Spleen (tissue), 11 donors: Measurements from ENCODE around the gene ATP2C2. TPM values are rescaled to one million over a fixed set of nuclear protein-coding genes. Genes with fewer than 3 reads are reported as not detected.
"Not testable (repeated sequence)": the region's sequence is repeated elsewhere in the genome, so short reads cannot be mapped to it uniquely, and the experiment has no call there.

ENCODE experiments used
- DNase-seq: peaks from one replicate; pipeline ENCODE4 v3.0.0-alpha.2; 2020
- H3K27ac ChIP-seq, 8 donors: fragments of 200-600 bp; sonication (generic) in 7 of 8; 1 replicate in 4 of 8; 2 replicates in 4 of 8; pipeline versions ENCODE4 v1.5.0 to v1.8.0; 2016 to 2021; ENCODE audit warnings: inconsistent platforms in 4 of 8, mild to moderate bottlenecking in 4 of 8, moderate library complexity in 1 of 8
- H3K27me3 ChIP-seq, 7 donors: fragments of 200-600 bp; sonication (generic) in 6 of 7; replicated peaks in 1 of 7; 1 replicate in 4 of 7; 2 replicates in 3 of 7; pipeline versions ENCODE4 v1.5.0 to v1.8.0; 2016 to 2021; ENCODE audit warnings: inconsistent platforms in 3 of 7, mild to moderate bottlenecking in 1 of 7
- H3K36me3 ChIP-seq, 6 donors: fragments of 200-600 bp; sonication (generic) in 5 of 6; 1 replicate in 4 of 6; 2 replicates in 2 of 6; pipeline versions ENCODE4 v1.5.0 to v1.8.0; 2016 to 2021; ENCODE audit warnings: inconsistent platforms in 2 of 6
- H3K4me1 ChIP-seq, 6 donors: fragments of 200-600 bp; sonication (generic) in 5 of 6; 1 replicate in 3 of 6; 2 replicates in 3 of 6; pipeline versions ENCODE4 v1.5.0 to v1.8.0; 2016 to 2021; ENCODE audit warnings: inconsistent platforms in 3 of 6
- H3K4me3 ChIP-seq, 8 donors: fragments of 200-600 bp; sonication (generic) in 7 of 8; 1 replicate in 4 of 8; 2 replicates in 4 of 8; pipeline versions ENCODE4 v1.5.0 to v1.8.0; 2016 to 2021; ENCODE audit warnings: inconsistent platforms in 4 of 8, mild to moderate bottlenecking in 4 of 8, moderate library complexity in 2 of 8
- H3K9me3 ChIP-seq, 8 donors: fragments of 200-600 bp; sonication (generic) in 7 of 8; 1 replicate in 4 of 8; 2 replicates in 4 of 8; pipeline versions ENCODE4 v1.5.0 to v1.8.0; 2016 to 2021; ENCODE audit warnings: inconsistent platforms in 4 of 8
- CTCF ChIP-seq, 11 experiments: fragments of 200-600 bp in 7 of 11; fragments of 450-650 bp in 4 of 11; sonication (generic) in 4 of 11; IDR thresholded peaks in 8 of 11; conservative IDR thresholded peaks in 3 of 11; 1 replicate in 7 of 11; 2 replicates in 4 of 11; pipeline versions ENCODE4 v1.4.0 to v1.8.0; 2016 to 2021; ENCODE audit warnings: antibody characterized with exemption in 11 of 11, inconsistent platforms in 4 of 11, mild to moderate bottlenecking in 1 of 11
- POLR2A ChIP-seq, 3 donors: fragments of 450-650 bp; IDR thresholded peaks; one replicate each; pipeline ENCODE4 v1.5.1; 2017; ENCODE audit warnings: antibody characterized with exemption in 3 of 3, mild to moderate bottlenecking in 1 of 3
- POLR2AphosphoS5 ChIP-seq, 3 donors: sonication (generic); formaldehyde crosslinking; IDR thresholded peaks; one replicate each; pipeline ENCODE4 v1.5.1; 2017; ENCODE audit warnings: antibody characterized with exemption in 3 of 3
- WGBS, 5 donors: extraction: QIAGEN DNeasy Blood & Tissue Kit in 3 of 5; methylation state at CpG; one replicate each; pipeline versions ENCODE4 v1.1.5 to v1.1.7; 2013 to 2018; 5-methylcytosine and 5-hydroxymethylcytosine counted together
- intact Hi-C: fragments of 100-400 bp; cut with DNase I; formaldehyde crosslinking; loops from one replicate; pipeline ENCODE4 v1.15.0; 2023; ENCODE audit warnings: low total_unique reads
- polyA plus RNA-seq, 3 donors: library from polyadenylated mRNA; stranded (reverse); fragments of 200-250 nt; gene quantifications; one replicate each; pipeline ENCODE4 v1.2.1, GENCODE V29; 2013
- total RNA-seq, 7 donors: library from RNA; depleted of rRNA in 3 of 7; stranded (reverse); fragments of >200 nt in 3 of 7; fragmentation: NEBNext Ultra II Directional in 4 of 7; extraction: Animal tissue kit (Norgen Biotek cat#: 25700) in 4 of 7; gene quantifications; one replicate each; pipeline versions ENCODE4 v1.1.0 to v1.2.1, GENCODE V29; 2016 to 2021
- donor health status: healthy with polysubstance abuse.
- donor health status: DM: no; HTN: no; CAD: no; lungs with moderate emphysema.
- donor health status: DM: no; HTN: no; CAD: no.
- donor health status: Bipolar disorder and iron deficiency.
- donor health status: healthy.
- donor health status: DM: no; HTN: no; CAD: no.
- donor health status: DM: yes; HTN: yes; CAD: no.

ATP2C2 gene
- total and polyA plus RNA-seq, 10 donors: 0.09 to 8.1 (median 1.2) TPM

- peaks cover 0 to 11% (median 0%) of the 10 kb centered on the region in 6 donors for H3K36me3 ChIP-seq
- TF ChIP-seq CTCF (IDR thresholded peaks at IDR 0.05 in 8 of 11, conservative IDR thresholded peaks at IDR 0.05 in 3 of 11): no peak
- TF ChIP-seq POLR2AphosphoS5 (IDR thresholded peaks at IDR 0.05): no peak
- 85 to 93% (median 89%) methylated on average over 25 of the region's 25 CpGs for WGBS, 5 donors
- no peak for DNase-seq
- no peak overlapping the region for H3K4me3 ChIP-seq
- peaks cover 0 to 11% (median 0%) of the 10 kb centered on the region in 7 donors for H3K27me3 ChIP-seq
- peaks cover 0 to 20% (median 2%) of the 10 kb centered on the region in 6 donors for H3K4me1 ChIP-seq
- peaks cover 0 to 4% (median 0%) of the 10 kb centered on the region in 8 donors for H3K9me3 ChIP-seq
- no peak overlapping the region for H3K27ac ChIP-seq
- intact Hi-C loops: no loop called here
Observed at GRCh38 chr16:84418056-84418849, 49.9 kb downstream of the ATP2C2 start.

GRCh38 chr16:84419730-84420129, 51.4 kb downstream of the ATP2C2 start:
- intact Hi-C loops: no loop called here
- Histone ChIP-seq H3K36me3 (peaks cover 0 to 17% (median 0%) of the 10 kb centered on the region in 6 donors), H3K4me1 (peaks cover 0 to 20% (median 2%) of the 10 kb centered on the region in 6 donors), H3K4me3 (no peak overlapping the region), H3K27ac (no peak overlapping the region), H3K9me3 (peaks cover 0 to 9% (median 0%) of the 10 kb centered on the region in 8 donors), H3K27me3 (peaks cover 0 to 11% (median 0%) of the 10 kb centered on the region in 7 donors)
- TF ChIP-seq CTCF (IDR thresholded peaks at IDR 0.05 in 8 of 11, conservative IDR thresholded peaks at IDR 0.05 in 3 of 11) (no peak), POLR2AphosphoS5 (IDR thresholded peaks at IDR 0.05) (no peak), POLR2A (IDR thresholded peaks at IDR 0.05) (no peak)
- 85 to 92% (median 89%) methylated on average over 8 of the region's 8 CpGs for WGBS, 5 donors
- no peak for DNase-seq

- Histone ChIP-seq H3K36me3 (peaks cover 0 to 22% (median 0%) of the 10 kb centered on the region in 6 donors), H3K27me3 (peaks cover 0 to 11% (median 0%) of the 10 kb centered on the region in 7 donors), H3K4me1 (peaks cover 0 to 13% (median 0%) of the 10 kb centered on the region in 6 donors)
- intact Hi-C loops, H3K27ac ChIP-seq, H3K9me3 ChIP-seq, H3K4me3 ChIP-seq, DNase-seq: not testable (repeated sequence)
- WGBS, 5 donors: 64 to 92% (median 75%) methylated on average over 5 to 6 of the region's 6 CpGs
Observed at GRCh38 chr16:84420556-84420955, 52.2 kb downstream of the ATP2C2 start.

GRCh38 chr16:84421081-84421937, 53.0 kb downstream of the ATP2C2 start:
- Histone ChIP-seq H3K36me3 (peaks cover 0 to 29% (median 0%) of the 10 kb centered on the region in 6 donors), H3K4me1 (peaks cover 0 to 7% (median 0%) of the 10 kb centered on the region in 6 donors), H3K27ac (no peak overlapping the region), H3K27me3 (peaks cover 0 to 19% (median 0%) of the 10 kb centered on the region in 7 donors), H3K9me3 (peaks cover 0 to 9% (median 0%) of the 10 kb centered on the region in 8 donors), H3K4me3 (no peak overlapping the region)
- 85 to 95% (median 87%) methylated on average over 21 of the region's 21 CpGs for WGBS, 5 donors
- intact Hi-C loops: no loop called here
- DNase-seq: no peak
- TF ChIP-seq POLR2A (IDR thresholded peaks at IDR 0.05) (no peak), CTCF (IDR thresholded peaks at IDR 0.05 in 8 of 11, conservative IDR thresholded peaks at IDR 0.05 in 3 of 11) (no peak), POLR2AphosphoS5 (IDR thresholded peaks at IDR 0.05) (no peak)
